AG09319 (cell line): ENCODE data around the gene LRRC8A.
"Not testable (repeated sequence)": the region's sequence is repeated elsewhere in the genome, so short reads cannot be mapped to it uniquely, and the experiment has no call there.

Source experiments
- DNase-seq: peaks from one replicate; pipeline ENCODE4 v3.0.0-alpha.2; 2010; ENCODE audit warnings: low read depth; ENCODE audit errors: extremely low read depth
- TF ChIP-seq, protein P1 (sequence below): IDR thresholded peaks from 2 replicates; pipeline ENCODE4 v1.5.1; 2011; ENCODE audit warnings: low read depth, mild to moderate bottlenecking, inconsistent platforms, low read length, moderate library complexity

Gene LRRC8A

DNA sequence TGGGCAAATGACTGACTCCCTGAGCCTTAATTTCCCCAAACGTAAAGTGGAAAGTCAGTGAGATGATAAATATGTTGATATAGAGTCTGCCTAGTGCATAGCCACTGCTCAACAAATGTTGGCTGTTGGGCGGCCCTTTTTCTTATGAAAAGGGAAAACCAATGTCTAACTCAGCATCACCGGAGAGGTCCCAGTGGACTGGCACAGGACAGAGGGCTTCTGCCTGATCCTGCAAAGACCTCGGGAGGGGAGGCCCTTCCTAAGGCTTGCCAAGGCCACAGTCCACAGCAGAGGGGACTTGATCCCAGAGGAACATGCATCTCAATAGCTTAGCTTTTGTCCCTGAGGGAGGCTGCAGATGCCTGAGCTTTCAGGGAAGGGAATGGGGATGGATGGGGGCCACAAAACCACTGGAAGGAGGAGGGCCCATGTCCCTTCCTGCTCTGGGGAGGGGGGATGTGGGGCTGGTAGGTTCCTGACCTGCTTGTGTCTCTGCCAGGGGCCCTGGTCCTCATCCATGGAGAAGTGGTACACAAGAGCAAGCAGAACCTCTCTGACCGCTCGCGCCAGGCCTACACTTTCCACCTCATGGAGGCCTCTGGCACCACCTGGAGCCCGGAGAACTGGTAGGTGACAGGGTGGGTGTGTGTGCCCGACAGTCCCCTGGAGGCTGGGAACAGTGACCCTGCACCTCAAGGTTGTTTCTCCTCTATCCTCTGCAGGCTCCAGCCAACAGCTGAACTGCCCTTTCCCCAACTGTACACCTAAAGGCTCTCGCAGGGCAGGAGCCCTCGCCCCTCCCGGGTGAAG lies 59.2 kb downstream of the LRRC8A start:
- DNase-seq = no peak
- TF ChIP-seq, protein P1, sequence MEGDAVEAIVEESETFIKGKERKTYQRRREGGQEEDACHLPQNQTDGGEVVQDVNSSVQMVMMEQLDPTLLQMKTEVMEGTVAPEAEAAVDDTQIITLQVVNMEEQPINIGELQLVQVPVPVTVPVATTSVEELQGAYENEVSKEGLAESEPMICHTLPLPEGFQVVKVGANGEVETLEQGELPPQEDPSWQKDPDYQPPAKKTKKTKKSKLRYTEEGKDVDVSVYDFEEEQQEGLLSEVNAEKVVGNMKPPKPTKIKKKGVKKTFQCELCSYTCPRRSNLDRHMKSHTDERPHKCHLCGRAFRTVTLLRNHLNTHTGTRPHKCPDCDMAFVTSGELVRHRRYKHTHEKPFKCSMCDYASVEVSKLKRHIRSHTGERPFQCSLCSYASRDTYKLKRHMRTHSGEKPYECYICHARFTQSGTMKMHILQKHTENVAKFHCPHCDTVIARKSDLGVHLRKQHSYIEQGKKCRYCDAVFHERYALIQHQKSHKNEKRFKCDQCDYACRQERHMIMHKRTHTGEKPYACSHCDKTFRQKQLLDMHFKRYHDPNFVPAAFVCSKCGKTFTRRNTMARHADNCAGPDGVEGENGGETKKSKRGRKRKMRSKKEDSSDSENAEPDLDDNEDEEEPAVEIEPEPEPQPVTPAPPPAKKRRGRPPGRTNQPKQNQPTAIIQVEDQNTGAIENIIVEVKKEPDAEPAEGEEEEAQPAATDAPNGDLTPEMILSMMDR = no peak

GRCh38 chr9:128943832-128944620 lies 62.1 kb downstream of the LRRC8A start:
- TF ChIP-seq, protein P1 = no peak
- DNase-seq = no peak

DNA sequence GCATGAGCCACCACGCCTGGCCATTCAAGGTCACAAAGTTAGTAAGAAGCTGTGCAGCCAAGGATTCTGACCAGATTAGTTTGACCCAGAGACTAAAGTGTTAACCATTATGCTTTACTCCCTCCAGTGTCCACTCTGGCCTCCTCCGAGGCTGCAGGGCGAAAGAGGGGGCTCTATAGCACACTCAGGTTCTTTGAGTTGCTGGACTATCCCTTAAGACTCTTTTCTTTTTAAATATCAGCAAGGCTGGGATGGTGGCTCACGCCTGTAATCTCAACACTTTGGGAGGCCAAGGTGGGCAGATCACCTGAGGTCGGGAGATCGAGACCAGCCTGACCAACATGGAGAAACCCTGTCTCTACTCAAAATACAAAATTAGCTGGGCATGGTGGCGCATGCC lies 63.0 kb downstream of the LRRC8A start:
- DNase-seq = not testable (repeated sequence)

DNA sequence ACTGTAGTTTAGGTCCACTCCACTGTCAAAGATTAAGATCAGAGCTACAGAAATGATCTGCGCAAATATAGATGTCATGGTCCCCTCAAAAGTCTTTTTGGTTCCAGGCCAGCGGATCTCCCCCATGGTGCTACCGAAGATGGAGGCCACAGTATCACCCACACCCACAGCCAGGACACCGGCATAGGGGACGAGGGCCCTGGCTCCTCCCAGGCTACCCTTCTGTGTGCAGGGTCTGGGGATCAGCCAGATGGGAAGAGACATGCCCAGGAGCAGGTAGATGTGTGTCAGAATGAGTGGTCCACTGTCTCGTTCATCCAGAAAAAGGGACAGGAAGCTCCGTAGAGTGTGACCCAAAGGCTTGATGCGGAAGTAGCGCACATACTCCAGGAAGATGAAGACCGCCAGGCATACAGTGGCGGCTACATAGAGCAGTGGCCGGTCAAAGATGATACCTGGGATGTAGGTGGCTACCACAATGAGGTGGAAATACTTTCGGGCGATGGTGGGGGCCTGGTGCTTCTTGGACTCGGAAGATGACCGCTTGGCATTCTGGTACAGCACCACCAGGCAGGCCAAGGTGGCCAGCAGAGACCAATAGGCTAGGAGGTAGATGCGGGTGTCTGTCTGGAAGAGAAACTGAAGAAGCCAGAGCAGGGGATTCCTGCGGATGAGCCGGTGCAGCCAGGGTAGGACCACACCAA lies 64.0 kb downstream of the LRRC8A start:
- no peak for DNase-seq
- TF ChIP-seq, protein P1 = no peak

- DNase-seq = no peak
- TF ChIP-seq, protein P1 = no peak
These were observed 64.8 kb downstream of the LRRC8A start for GRCh38 chr9:128946571-128947276.

DNA sequence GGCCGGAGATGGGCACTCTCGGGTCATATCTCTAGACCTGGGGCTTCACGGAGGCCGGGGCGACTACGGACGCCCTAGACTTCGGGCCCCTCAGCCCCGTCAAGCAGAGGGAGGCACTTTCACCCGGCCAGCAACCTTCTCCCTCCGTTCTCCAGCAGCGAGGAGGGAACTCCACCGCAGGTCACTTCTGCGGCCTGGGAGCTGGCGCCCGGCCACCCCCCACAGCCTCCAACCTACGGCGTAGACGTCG lies 65.3 kb downstream of the LRRC8A start:
- DNase-seq = no peak

More for the DNA sequence above, 65.3 kb downstream of the LRRC8A start:
- TF ChIP-seq, protein P1 = no peak
